Subcutaneous adipose tissue (tissue), 4 donors: Measurements from ENCODE around the gene VWA5B2. TPM values are rescaled to one million over a fixed set of nuclear protein-coding genes. Genes with fewer than 3 reads are reported as not detected.

Experiments used
- total RNA-seq, 4 donors: library from RNA; depleted of rRNA; stranded (reverse); fragments of >200 nt; gene quantifications; one replicate each; pipeline ENCODE4 v1.1.0, GENCODE V29; 2016
- TF ChIP-seq, protein P1 (sequence below): fragments of 450-650 bp; IDR thresholded peaks from one replicate; pipeline ENCODE4 v1.5.1; 2016; ENCODE audit warnings: low read depth, mild to moderate bottlenecking, control low read depth, antibody characterized with exemption, moderate library complexity

The VWA5B2 gene
- total RNA-seq, 4 donors from 2014 or later = not detected

DNA sequence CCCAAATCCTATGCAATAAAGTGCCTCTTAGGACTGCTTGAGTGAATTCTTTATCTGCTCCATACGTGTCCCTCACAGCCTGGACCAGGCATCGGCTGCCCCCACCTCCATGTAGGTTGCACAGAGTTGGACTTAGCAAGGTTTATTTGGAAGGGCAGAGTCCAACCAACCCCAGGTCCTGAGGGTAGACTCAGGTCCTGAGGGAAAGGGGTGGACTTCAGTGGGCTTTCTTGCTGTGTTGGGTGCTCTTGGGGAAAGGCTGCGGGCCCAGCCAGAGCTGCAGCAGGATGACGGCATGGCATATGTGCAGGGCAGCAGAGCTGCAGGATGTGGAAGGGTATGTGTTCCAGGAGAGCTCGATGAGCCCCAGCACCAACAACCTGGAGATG lies 12.9 kb downstream of the VWA5B2 start:
- TF ChIP-seq, protein P1, sequence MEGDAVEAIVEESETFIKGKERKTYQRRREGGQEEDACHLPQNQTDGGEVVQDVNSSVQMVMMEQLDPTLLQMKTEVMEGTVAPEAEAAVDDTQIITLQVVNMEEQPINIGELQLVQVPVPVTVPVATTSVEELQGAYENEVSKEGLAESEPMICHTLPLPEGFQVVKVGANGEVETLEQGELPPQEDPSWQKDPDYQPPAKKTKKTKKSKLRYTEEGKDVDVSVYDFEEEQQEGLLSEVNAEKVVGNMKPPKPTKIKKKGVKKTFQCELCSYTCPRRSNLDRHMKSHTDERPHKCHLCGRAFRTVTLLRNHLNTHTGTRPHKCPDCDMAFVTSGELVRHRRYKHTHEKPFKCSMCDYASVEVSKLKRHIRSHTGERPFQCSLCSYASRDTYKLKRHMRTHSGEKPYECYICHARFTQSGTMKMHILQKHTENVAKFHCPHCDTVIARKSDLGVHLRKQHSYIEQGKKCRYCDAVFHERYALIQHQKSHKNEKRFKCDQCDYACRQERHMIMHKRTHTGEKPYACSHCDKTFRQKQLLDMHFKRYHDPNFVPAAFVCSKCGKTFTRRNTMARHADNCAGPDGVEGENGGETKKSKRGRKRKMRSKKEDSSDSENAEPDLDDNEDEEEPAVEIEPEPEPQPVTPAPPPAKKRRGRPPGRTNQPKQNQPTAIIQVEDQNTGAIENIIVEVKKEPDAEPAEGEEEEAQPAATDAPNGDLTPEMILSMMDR = no peak

DNA sequence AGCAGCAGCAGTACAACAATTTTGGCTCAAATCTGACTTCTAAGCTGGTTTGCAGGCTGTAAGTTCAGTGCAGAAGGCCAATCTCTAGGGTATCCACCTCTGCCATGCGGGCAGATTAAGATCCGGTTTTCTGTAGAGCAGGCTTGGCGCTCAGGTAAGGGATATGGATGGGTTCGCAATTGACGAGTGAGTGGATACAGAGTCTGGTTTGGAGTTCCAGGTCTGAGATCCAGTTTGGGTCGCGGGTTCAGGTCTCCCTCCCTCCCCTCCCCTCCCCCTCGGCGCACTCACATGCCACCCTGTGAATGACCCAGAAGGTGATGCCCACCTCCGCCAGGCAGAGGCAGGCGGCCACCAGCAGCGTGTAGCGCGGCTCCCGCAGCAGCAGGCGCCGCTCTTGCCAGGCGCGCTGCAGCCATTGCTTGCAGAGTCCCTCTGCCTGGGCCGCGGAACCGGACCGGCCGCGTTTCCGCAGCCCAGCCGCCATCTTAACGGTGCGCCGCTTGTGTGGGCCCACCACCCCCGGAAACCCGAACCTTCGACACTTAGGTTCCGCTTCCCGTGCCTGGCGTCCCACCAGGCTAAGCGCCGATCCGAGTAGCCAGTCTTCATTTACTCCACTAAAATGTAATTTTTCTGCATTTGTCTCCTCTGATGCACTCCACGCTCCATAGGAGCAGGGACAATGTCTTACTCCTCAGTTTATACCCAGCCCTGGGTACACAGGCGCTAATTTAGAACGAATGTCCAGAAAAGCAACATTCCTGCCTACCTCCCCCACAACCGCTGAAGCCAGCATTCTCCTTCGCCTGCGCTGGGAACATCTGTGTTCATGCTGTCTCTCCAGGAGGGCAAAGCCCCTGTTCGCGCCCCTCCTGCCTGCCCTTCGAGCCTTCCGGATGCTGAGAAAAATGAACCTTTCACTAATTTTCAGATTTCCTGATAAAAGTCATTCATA lies 19.3 kb downstream of the VWA5B2 start, which contains the start of gene ALG3:
ALG3 (minus strand) TSS at position 509 of the 958 bp plus-strand sequence; CDS start at position 487, 22 bp downstream.
- TF ChIP-seq, protein P1 = no peak

DNA sequence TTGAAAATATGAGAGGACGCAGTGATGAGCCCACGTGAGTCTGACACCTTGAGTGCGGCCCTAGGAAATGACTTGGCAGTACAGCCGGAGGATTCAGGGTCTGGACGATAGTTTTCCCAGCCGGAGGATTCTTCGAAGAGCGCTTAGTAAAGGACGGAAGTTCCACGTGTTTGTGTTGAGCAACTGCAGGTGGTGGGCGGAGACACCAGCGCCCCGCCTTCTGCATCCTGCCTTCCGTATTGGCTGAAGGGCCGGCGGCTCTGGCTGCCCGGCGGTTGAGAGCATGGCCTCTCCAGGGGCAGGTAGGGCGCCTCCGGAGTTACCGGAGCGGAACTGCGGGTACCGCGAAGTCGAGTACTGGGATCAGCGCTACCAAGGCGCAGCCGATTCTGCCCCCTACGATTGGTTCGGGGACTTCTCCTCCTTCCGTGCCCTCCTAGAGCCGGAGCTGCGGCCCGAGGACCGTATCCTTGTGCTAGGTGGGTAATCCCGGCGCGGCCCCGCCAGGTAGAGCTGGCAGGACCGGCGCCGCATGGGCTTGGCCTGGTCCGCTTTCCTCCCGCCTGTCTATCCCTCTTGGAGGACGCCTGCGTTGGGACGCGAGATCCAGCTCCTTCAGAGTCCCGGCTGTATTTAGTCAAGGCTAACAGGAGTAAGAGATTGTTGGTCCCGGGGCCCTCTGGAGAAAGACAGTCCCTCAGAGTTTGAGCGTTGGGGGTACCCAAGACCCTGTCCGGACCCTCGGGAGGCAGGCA lies 20.2 kb downstream of the VWA5B2 start, which contains the start of gene EEF1AKMT4:
EEF1AKMT4 (plus strand) TSS at position 261 of the 755 bp plus-strand sequence; CDS start at position 284, 23 bp downstream.
- TF ChIP-seq, protein P1 = no peak

DNA sequence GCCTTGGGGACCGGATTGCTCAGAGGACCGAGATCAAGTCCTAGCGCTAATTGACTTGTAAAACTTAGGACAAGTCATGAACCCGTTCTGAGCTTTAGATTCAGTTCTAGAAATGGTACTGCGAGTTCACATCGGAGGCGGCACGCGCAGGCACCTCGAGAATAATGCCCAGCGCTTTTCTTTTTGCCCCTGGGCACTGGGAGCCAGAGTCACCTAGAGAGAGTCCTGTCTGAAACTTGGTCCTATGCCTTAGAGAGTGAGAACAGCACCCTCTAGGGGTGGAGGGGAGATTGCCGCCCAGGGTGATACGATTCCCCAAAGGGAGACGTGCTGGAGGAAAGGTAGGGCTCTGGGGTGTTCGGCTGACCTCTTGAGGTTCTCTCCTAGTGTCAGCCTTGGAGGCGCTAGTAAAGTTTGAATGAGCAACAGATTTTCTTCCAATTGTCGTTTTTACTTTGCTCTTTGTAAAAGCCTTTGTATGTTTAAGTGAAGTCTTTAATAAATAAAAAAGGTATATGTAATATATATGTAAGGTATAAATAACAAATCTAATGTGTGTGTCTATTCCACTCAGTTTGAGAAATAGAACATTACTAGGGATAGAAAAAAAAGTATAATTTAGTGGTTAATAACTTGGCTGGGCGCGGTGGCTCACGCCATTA lies 20.9 kb downstream of the VWA5B2 start:
- TF ChIP-seq, protein P1 = no peak

DNA sequence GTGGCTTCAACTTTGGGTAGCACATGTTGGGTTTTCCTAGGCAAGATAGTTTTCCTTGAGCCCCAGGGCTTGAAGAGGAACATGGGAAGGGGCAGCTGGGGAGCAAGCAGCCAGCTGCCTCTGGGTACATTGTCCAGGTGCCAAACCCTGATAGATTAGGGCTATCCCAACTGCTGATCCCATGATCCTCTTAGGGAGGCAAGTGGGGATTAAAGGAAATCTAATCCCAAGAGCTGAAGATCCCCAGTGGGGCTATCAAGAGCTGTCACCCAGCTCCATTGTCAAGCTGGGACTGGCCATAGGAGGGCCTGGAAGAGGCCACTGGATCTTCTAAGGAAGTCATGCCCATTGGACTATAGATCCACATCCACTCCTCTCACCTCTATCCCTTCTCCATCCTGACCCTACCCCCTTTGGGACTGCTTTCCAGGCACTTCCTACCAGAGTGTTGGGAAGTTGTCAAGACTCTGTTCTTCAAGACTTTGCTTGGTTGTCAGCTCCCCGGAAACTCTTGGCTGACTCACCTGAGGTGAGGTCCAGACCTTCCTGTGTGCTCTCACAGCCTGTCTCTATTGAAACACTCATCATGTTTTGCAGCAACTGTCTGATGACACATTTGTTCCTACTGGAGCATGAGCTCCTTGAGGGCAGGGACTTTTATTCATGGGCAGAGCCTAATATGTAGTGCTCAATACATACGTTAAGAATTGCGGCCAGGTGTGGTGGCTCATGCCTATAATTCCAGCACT lies 26.1 kb downstream of the VWA5B2 start:
- TF ChIP-seq, protein P1 = no peak

DNA sequence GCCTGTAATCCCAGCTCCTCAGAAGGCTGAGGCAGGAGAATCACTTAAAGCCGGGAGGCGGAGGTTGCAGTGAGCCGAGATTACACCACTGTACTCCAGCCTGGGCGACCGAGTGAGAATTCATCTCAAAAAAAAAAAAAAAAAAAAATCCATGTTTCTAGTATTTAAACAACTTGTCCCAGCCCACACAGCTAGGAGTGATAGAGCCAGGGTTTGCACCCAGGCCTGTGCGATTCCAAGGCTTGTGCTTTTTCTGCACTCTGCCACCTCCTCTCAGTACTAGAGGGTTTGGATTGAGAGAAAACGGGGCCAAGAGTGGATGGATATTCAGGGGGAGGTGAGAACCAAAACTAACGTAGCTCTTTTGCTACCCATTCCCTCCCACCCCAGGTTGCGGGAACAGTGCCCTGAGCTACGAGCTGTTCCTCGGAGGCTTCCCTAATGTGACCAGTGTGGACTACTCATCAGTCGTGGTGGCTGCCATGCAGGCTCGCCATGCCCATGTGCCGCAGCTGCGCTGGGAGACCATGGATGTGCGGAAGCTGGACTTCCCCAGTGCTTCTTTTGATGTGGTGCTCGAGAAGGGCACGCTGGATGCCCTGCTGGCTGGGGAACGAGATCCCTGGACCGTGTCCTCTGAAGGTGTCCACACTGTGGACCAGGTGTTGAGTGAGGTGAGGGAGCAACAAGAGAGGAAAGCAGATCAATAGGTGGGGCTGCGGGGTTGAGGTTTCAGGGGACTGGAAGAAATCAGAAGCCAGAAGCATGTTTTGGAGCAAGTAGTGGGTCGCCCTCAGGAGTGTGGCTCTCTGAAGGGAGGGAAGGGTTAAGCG lies 27.9 kb downstream of the VWA5B2 start:
- TF ChIP-seq, protein P1 = no peak
